Parathyroid adenoma (tissue), 2 donors: Measurements from ENCODE around the gene ARMC2.

Experiments
- H2AFZ ChIP-seq: fragments of 300-600 bp; sonication (generic); one replicate; pipeline ENCODE4 v1.7.0; 2017; ENCODE audit warnings: antibody characterized with exemption, mild to moderate bottlenecking
- H3K27ac ChIP-seq: fragments of 300-600 bp; sonication (generic); one replicate; pipeline ENCODE4 v1.7.0; 2017
- H3K27me3 ChIP-seq: fragments of 300-600 bp; sonication (generic); one replicate; pipeline ENCODE4 v1.7.0; 2017; ENCODE audit warnings: low read length; ENCODE audit not compliant: control insufficient read depth, insufficient read depth
- H3K36me3 ChIP-seq: fragments of 300-600 bp; sonication (generic); one replicate; pipeline ENCODE4 v1.7.0; 2017; ENCODE audit warnings: low read length; ENCODE audit not compliant: control insufficient read depth, insufficient read depth
- H3K4me1 ChIP-seq: fragments of 300-600 bp; sonication (generic); one replicate; pipeline ENCODE4 v1.7.0; 2017; ENCODE audit warnings: control low read depth
- H3K4me2 ChIP-seq: fragments of 300-600 bp; sonication (generic); one replicate; pipeline ENCODE4 v1.7.0; 2017; ENCODE audit warnings: low read length
- H3K4me3 ChIP-seq: fragments of 300-600 bp; sonication (generic); one replicate; pipeline ENCODE4 v1.7.0; 2017; ENCODE audit warnings: low read depth, low read length
- H3K79me2 ChIP-seq: fragments of 300-600 bp; sonication (generic); one replicate; pipeline ENCODE4 v1.7.0; 2017; ENCODE audit warnings: control low read depth
- H3K9ac ChIP-seq: fragments of 300-600 bp; sonication (generic); one replicate; pipeline ENCODE4 v1.7.0; 2017; ENCODE audit warnings: mild to moderate bottlenecking
- H3K9me3 ChIP-seq: fragments of 300-600 bp; sonication (generic); one replicate; pipeline ENCODE4 v1.7.0; 2017; ENCODE audit warnings: low read length; ENCODE audit not compliant: control insufficient read depth
- TF ChIP-seq, protein P1 (sequence below): fragments of 300-600 bp; sonication (generic); IDR thresholded peaks from one replicate; pipeline ENCODE4 v1.7.0; 2017; ENCODE audit warnings: antibody characterized with exemption, mild to moderate bottlenecking
- donor health status: primary hyperparathyroidism.

Gene ARMC2

DNA sequence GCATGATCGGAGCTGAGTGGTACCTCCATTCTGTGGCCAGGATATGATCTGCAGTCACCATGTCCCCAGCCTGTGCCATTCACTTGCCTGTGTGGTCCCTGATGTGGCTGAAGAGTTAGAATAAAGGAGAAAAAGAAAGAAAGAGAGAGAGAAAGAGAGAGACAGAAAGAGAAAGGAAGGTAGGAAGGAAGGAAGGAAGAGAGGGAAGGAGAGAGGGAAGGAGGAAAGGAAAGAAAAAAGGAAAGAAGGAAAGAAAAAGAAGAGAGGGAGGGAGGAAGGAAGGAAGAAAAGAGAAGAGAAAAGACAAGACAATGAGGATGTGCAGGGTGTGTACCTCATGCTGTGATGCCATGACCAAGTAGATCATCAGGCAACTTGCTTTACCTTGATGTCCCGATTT lies 22.1 kb downstream of the ARMC2 start:
- H3K9me3 ChIP-seq, result no peaks in the 10 kb centered on the region
- H3K4me2 ChIP-seq, result no peak overlapping the region
- H3K27me3 ChIP-seq, result no peaks in the 10 kb centered on the region
- H3K36me3 ChIP-seq, result no peaks in the 10 kb centered on the region
- no peak overlapping the region for H3K9ac ChIP-seq
- TF ChIP-seq, protein P1, sequence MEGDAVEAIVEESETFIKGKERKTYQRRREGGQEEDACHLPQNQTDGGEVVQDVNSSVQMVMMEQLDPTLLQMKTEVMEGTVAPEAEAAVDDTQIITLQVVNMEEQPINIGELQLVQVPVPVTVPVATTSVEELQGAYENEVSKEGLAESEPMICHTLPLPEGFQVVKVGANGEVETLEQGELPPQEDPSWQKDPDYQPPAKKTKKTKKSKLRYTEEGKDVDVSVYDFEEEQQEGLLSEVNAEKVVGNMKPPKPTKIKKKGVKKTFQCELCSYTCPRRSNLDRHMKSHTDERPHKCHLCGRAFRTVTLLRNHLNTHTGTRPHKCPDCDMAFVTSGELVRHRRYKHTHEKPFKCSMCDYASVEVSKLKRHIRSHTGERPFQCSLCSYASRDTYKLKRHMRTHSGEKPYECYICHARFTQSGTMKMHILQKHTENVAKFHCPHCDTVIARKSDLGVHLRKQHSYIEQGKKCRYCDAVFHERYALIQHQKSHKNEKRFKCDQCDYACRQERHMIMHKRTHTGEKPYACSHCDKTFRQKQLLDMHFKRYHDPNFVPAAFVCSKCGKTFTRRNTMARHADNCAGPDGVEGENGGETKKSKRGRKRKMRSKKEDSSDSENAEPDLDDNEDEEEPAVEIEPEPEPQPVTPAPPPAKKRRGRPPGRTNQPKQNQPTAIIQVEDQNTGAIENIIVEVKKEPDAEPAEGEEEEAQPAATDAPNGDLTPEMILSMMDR, result no peak
- H3K27ac ChIP-seq, result no peak overlapping the region
- H2AFZ ChIP-seq, result no peak overlapping the region
- H3K4me1 ChIP-seq, result no peaks in the 10 kb centered on the region
- no peaks in the 10 kb centered on the region for H3K79me2 ChIP-seq
- H3K4me3 ChIP-seq, result no peak overlapping the region

- Histone ChIP-seq H2AFZ (no peak overlapping the region), H3K27me3 (no peaks in the 10 kb centered on the region), H3K4me2 (no peak overlapping the region), H3K36me3 (no peaks in the 10 kb centered on the region), H3K9ac (no peak overlapping the region), H3K9me3 (no peaks in the 10 kb centered on the region), H3K4me1 (peaks cover 3% of the 10 kb centered on the region), H3K79me2 (no peaks in the 10 kb centered on the region), H3K27ac (no peak overlapping the region), H3K4me3 (no peak overlapping the region)
- TF ChIP-seq, protein P1, result no peak
Observed at GRCh38 chr6:108872141-108872557, 23.9 kb downstream of the ARMC2 start.

- Histone ChIP-seq H3K4me3 (no peak overlapping the region), H3K9me3 (no peaks in the 10 kb centered on the region), H3K9ac (no peak overlapping the region), H3K36me3 (no peaks in the 10 kb centered on the region), H3K79me2 (no peaks in the 10 kb centered on the region), H3K27me3 (no peaks in the 10 kb centered on the region), H3K4me1 (peaks cover 3% of the 10 kb centered on the region), H3K4me2 (no peak overlapping the region), H3K27ac (no peak overlapping the region), H2AFZ (no peak overlapping the region)
- TF ChIP-seq, protein P1, result no peak
Observed at GRCh38 chr6:108872575-108872974, 24.4 kb downstream of the ARMC2 start.

DNA sequence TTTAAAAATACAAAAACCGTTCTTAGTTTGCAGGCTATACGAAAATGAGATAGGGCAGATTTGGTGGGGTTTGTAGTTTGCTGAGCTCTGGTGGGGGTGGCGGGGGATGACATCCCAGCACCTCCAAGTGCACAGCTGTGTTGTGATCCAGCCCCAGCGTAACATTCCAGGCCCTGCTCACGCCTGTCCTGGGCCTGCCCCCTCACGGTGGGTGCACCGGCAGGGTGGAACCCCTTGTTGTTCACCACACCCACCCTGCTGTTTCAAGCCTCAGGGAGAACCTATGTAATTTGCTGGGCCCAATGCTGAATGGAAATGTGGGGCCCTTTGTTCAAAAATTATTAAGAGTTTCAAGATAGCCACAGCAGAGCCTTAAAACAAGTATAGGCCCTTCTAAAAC lies 25.0 kb downstream of the ARMC2 start:
- TF ChIP-seq, protein P1, result no peak
- H3K79me2 ChIP-seq, result no peaks in the 10 kb centered on the region

DNA sequence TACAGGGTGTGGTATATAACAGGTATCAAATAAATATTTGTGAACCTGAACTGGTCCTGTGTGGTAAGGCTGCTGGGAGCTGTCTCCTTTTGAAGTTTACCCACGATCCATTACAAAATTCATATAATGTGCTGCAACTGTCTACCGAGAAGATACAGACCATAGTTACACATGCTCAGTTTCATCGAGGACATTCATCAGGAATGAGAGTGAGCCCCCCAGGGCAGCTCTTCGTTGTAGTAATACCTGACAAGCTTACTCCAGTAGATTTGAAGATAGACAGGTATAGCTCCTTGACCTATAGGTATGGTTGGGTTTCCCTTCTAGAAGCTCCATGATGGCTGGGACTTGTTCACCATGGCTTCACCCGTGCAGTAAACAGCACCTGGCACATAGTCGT lies 25.7 kb downstream of the ARMC2 start:
- Histone ChIP-seq H2AFZ (no peak overlapping the region), H3K4me1 (peaks cover 3% of the 10 kb centered on the region), H3K79me2 (no peaks in the 10 kb centered on the region), H3K27ac (no peak overlapping the region), H3K4me3 (no peak overlapping the region), H3K4me2 (no peak overlapping the region), H3K9me3 (no peaks in the 10 kb centered on the region), H3K9ac (no peak overlapping the region), H3K27me3 (no peaks in the 10 kb centered on the region), H3K36me3 (no peaks in the 10 kb centered on the region)
- TF ChIP-seq, protein P1, result no peak

More for the DNA sequence above, 25.0 kb downstream of the ARMC2 start:
- H3K4me1 ChIP-seq, result peaks cover 3% of the 10 kb centered on the region
- no peaks in the 10 kb centered on the region for H3K9me3 ChIP-seq
- no peak overlapping the region for H2AFZ ChIP-seq
- no peak overlapping the region for H3K4me3 ChIP-seq
- no peaks in the 10 kb centered on the region for H3K27me3 ChIP-seq
- no peak overlapping the region for H3K27ac ChIP-seq
- no peak overlapping the region for H3K4me2 ChIP-seq
- H3K36me3 ChIP-seq, result no peaks in the 10 kb centered on the region
- H3K9ac ChIP-seq, result no peak overlapping the region
